ENCODE results near the gene R3HDM1.

DNA sequence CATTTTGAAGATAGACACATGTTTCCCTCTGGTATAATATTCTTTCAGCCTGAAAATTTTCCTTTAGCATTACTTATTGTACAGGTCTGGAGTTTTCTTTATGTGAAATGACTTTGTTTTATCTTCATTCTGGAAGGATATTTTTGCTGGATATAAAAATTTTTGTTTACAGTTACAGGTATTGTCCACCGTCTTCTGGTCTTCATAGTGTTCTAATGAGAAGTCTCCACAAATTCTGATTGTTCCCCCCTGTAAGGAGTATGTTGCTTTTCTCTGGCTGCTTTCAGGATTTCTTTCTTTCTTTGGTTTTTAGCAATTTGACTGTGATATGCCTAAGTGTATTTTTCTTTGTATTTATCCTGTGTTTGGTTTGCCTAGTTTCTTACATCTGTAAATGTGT, 225.4 kb downstream of the R3HDM1 start:
- TF ChIP-seq, protein P1, sequence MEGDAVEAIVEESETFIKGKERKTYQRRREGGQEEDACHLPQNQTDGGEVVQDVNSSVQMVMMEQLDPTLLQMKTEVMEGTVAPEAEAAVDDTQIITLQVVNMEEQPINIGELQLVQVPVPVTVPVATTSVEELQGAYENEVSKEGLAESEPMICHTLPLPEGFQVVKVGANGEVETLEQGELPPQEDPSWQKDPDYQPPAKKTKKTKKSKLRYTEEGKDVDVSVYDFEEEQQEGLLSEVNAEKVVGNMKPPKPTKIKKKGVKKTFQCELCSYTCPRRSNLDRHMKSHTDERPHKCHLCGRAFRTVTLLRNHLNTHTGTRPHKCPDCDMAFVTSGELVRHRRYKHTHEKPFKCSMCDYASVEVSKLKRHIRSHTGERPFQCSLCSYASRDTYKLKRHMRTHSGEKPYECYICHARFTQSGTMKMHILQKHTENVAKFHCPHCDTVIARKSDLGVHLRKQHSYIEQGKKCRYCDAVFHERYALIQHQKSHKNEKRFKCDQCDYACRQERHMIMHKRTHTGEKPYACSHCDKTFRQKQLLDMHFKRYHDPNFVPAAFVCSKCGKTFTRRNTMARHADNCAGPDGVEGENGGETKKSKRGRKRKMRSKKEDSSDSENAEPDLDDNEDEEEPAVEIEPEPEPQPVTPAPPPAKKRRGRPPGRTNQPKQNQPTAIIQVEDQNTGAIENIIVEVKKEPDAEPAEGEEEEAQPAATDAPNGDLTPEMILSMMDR (IDR thresholded peaks at IDR 0.05; ENCODE audit: low read depth, low read length, poor library complexity, severe bottlenecking), result no peak
- no peak for TF ChIP-seq EZH2phosphoT487 (IDR thresholded peaks at IDR 0.05; ENCODE audit: borderline replicate concordance, low read length)
